Measurements from ENCODE around the gene MCIDAS. TPM values are rescaled to one million over a fixed set of nuclear protein-coding genes. Genes with fewer than 3 reads are reported as not detected.

Gene MCIDAS
- total and polyA plus RNA-seq, 8 donors: 0.53 to 4.6 (median 1.8) TPM; not detected in 3

- H3K9me3 ChIP-seq: no peaks in the 10 kb centered on the region
- H3K36me3 ChIP-seq: no peaks in the 10 kb centered on the region
- H3K27me3 ChIP-seq: peaks cover 0 to 77% (median 22%) of the 10 kb centered on the region in 3 donors
- H3K4me1 ChIP-seq: peaks cover 10 to 17% (median 14%) of the 10 kb centered on the region in 4 donors
- TF ChIP-seq CTCF (IDR thresholded peaks at IDR 0.05): no peak
- TF ChIP-seq EP300 (IDR thresholded peaks at IDR 0.05): no peak
- no peak for TF ChIP-seq POLR2A (IDR thresholded peaks at IDR 0.05)
- no peak for TF ChIP-seq POLR2AphosphoS5 (IDR thresholded peaks at IDR 0.05)
- intact Hi-C loops (cut with DNase I; ENCODE audit: low total_unique reads): no loop called here
- H3K4me3 ChIP-seq: no peak overlapping the region
- WGBS, 5 donors: 52 to 78% (median 67%) methylated on average over 1 of the region's 1 CpG
- DNase-seq: no peak
- no peak overlapping the region for H3K27ac ChIP-seq
These were observed 47.1 kb downstream of the MCIDAS start for GRCh38 chr5:55180016-55180415.

- H3K27ac ChIP-seq: no peak overlapping the region
- H3K36me3 ChIP-seq: no peaks in the 10 kb centered on the region
- no peak for DNase-seq
- H3K9me3 ChIP-seq: no peaks in the 10 kb centered on the region
- H3K4me3 ChIP-seq: peak overlapping the region in 1 of 4 donors; percentile 53
- intact Hi-C loops (cut with DNase I; ENCODE audit: low total_unique reads): loop anchor here (10.0 kb wide), 1 partner anchor 58 kb away; the partner anchor contains the start of gene CCNO
- WGBS, 5 donors: 6 to 17% (median 10%) methylated on average over 2 of the region's 2 CpGs
- no peak for TF ChIP-seq CTCF (IDR thresholded peaks at IDR 0.05)
- no peak for TF ChIP-seq POLR2AphosphoS5 (IDR thresholded peaks at IDR 0.05)
- TF ChIP-seq POLR2A (IDR thresholded peaks at IDR 0.05): no peak
- no peak for TF ChIP-seq EP300 (IDR thresholded peaks at IDR 0.05)
- H3K27me3 ChIP-seq: peaks cover 3 to 91% (median 37%) of the 10 kb centered on the region in 3 donors
- peaks cover 22 to 36% (median 32%) of the 10 kb centered on the region in 4 donors for H3K4me1 ChIP-seq
These were observed 50.0 kb downstream of the MCIDAS start for GRCh38 chr5:55177078-55177477.

- Histone ChIP-seq H3K4me3 (peak overlapping the region; percentile 27 to 53 (median 38)), H3K4me1 (peaks cover 22 to 37% (median 33%) of the 10 kb centered on the region in 4 donors), H3K36me3 (no peaks in the 10 kb centered on the region), H3K27me3 (peaks cover 3 to 96% (median 37%) of the 10 kb centered on the region in 3 donors), H3K27ac (no peak overlapping the region), H3K9me3 (no peaks in the 10 kb centered on the region)
- DNase-seq: peak; percentile 73 to 88
- peak in 5 of 7 experiments; percentile 22 to 72 (median 39) for TF ChIP-seq CTCF (IDR thresholded peaks at IDR 0.05)
- TF ChIP-seq POLR2AphosphoS5 (IDR thresholded peaks at IDR 0.05): peak in 1 of 3 donors; percentile 54
- TF ChIP-seq POLR2A (IDR thresholded peaks at IDR 0.05): no peak
- TF ChIP-seq EP300 (IDR thresholded peaks at IDR 0.05): no peak
- WGBS, 5 donors: 1 to 4% (median 2%) methylated on average over 27 to 44 of the region's 44 CpGs
- intact Hi-C loops (cut with DNase I; ENCODE audit: low total_unique reads): loop anchor here (10.0 kb wide), 1 partner anchor 59 kb away; the partner anchor contains the start of gene CCNO
These were observed 50.8 kb downstream of the MCIDAS start for GRCh38 chr5:55176176-55176818.

GRCh38 chr5:55175781-55176175 lies 51.3 kb downstream of the MCIDAS start:
- peaks cover 3 to 99% (median 37%) of the 10 kb centered on the region in 3 donors for H3K27me3 ChIP-seq
- no peak overlapping the region for H3K27ac ChIP-seq
- TF ChIP-seq POLR2AphosphoS5 (IDR thresholded peaks at IDR 0.05) (no peak), EP300 (IDR thresholded peaks at IDR 0.05) (no peak), CTCF (IDR thresholded peaks at IDR 0.05) (no peak), POLR2A (IDR thresholded peaks at IDR 0.05) (no peak)
- intact Hi-C loops (cut with DNase I; ENCODE audit: low total_unique reads): loop anchor here (10.0 kb wide), 1 partner anchor 59 kb away; the partner anchor contains the start of gene CCNO
- H3K4me1 ChIP-seq: peaks cover 22 to 37% (median 33%) of the 10 kb centered on the region in 4 donors
- no peaks in the 10 kb centered on the region for H3K9me3 ChIP-seq
- DNase-seq: no peak
- 11 to 19% (median 13%) methylated on average over 7 of the region's 7 CpGs for WGBS, 5 donors
- no peaks in the 10 kb centered on the region for H3K36me3 ChIP-seq
- H3K4me3 ChIP-seq: peak overlapping the region; percentile 27 to 53 (median 38)

Data from stomach (tissue), 9 donors.